PC-3 (cell line): Measurements from ENCODE around the gene FHIP1B.

Experiments used
- CTCF ChIP-seq: fragments of 300-600 bp; sonication (generic); conservative IDR thresholded peaks from 2 replicates; pipeline ENCODE4 v1.5.1; 2017; ENCODE audit warnings: antibody characterized with exemption, low read depth, mild to moderate bottlenecking, low read length
- EZH2 ChIP-seq: fragments of 300-600 bp; sonication (generic); IDR thresholded peaks from one replicate; pipeline ENCODE4 v1.6.1; 2017; ENCODE audit warnings: antibody characterized with exemption, mild to moderate bottlenecking, low read length; ENCODE audit not compliant: unreplicated experiment
- EZH2phosphoT487 ChIP-seq: fragments of 300-600 bp; sonication (generic); IDR thresholded peaks from 2 replicates; pipeline ENCODE4 v1.6.1; 2018; ENCODE audit warnings: mild to moderate bottlenecking, antibody characterized with exemption, low read length, borderline replicate concordance

- TF ChIP-seq CTCF, result no peak
- TF ChIP-seq EZH2, result no peak
- no peak for TF ChIP-seq EZH2phosphoT487
Measured at GRCh38 chr11:6258141-6258540, 23.7 kb upstream of the FHIP1B start.
